ENCODE results near the gene ALDH1A1. TPM values are rescaled to one million over a fixed set of nuclear protein-coding genes. Genes with fewer than 3 reads are reported as not detected.

Gene ALDH1A1
- total RNA-seq, 5 donors from 2014 or later (not counting 1 experiment from before 2014, with no cell fraction given), result 0.47 to 1.3 (median 0.95) TPM

DNA sequence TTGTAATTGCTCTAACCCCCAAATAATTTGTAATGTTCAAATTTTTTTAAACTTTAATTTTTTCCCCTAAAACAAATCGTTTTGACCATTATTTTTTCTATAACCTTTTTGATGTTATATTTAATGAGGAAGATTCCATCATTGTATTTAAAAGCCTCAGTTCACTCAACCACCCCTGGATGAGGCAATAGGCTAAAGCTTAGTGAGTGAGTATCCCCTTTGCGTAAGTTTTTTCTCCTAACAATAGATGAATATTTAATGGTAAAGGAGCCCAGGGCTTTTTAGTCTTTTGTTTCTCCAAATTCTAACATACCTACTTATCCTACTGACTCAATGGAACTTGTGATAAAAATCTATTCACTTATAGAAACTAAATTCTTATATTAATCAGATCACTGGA lies 38.1 kb downstream of the ALDH1A1 start:
- ChIA-PET POLR2A (no interaction called here), CTCF (no interaction called here)
- Histone ChIP-seq H3K9me3 (no peaks in the 10 kb centered on the region), H3K27ac (ENCODE audit: low read length) (no peak overlapping the region), H3K4me3 (ENCODE audit: control insufficient read depth in 1 of 2, extremely low read depth in 1 of 2, low read length in 1 of 2) (no peak overlapping the region), H3K4me1 (ENCODE audit: control insufficient read depth in 1 of 2, extremely low read depth in 1 of 2, insufficient read depth in 2 of 2, low read length in 2 of 2) (no peaks in the 10 kb centered on the region), H3K27me3 (replicated peaks in 1 of 2; ENCODE audit: control insufficient read depth in 2 of 2, extremely low read depth in 1 of 2, insufficient read depth in 2 of 2, low read length in 1 of 2) (no peaks in the 10 kb centered on the region), H3K36me3 (ENCODE audit: control insufficient read depth in 2 of 2, extremely low read depth in 1 of 2, insufficient read depth in 1 of 2, low read length in 1 of 2) (no peaks in the 10 kb centered on the region)
- Mint-ChIP-seq H3K4me1 (no peaks in the 10 kb centered on the region), H3K4me3 (no peak overlapping the region), H3K9me3 (no peaks in the 10 kb centered on the region), H3K36me3 (no peaks in the 10 kb centered on the region), H3K27ac (no peak overlapping the region), H3K27me3 (peaks cover 0 to 3% of the 10 kb centered on the region in 2 donors)
- no CpG with 5 or more reads among the region's 2 CpGs for WGBS (ENCODE audit: insufficient coverage)
- ATAC-seq (replicated peaks in 1 of 4) (no peak), DNase-seq (no peak)

DNA sequence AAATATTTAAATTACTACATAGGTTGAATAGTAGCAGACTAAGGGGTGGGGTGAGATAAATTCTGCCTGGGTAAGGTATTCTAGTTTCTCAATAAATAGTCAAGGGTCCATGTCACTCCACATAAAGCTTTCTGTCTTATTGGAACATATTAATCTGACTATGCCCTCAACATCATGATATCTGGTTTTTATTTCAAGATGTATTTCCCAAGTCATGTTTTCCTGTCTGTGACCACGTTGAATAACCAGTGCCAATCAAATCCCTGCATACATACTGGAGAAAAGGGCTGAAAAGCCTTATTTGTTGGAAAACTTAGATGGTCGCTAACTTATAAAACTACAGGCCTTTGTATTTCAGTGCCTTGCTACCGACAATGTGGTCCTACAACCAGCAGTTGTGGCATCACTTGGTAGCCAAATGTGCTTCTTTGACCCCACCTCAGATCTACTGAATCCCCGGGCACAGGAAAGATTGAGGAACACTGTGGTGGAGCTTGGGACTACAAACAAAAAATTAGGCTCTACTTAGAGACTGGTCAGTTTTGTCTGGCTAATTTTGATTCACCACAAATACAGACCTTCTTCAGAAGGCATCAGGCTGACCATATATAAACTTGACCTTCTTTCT lies 39.4 kb downstream of the ALDH1A1 start:
- Histone ChIP-seq H3K27me3 (replicated peaks in 1 of 2; ENCODE audit: control insufficient read depth in 2 of 2, extremely low read depth in 1 of 2, insufficient read depth in 2 of 2, low read length in 1 of 2) (no peaks in the 10 kb centered on the region), H3K27ac (ENCODE audit: low read length) (no peak overlapping the region), H3K4me3 (ENCODE audit: control insufficient read depth in 1 of 2, extremely low read depth in 1 of 2, low read length in 1 of 2) (no peak overlapping the region), H3K9me3 (no peaks in the 10 kb centered on the region), H3K36me3 (ENCODE audit: control insufficient read depth in 2 of 2, extremely low read depth in 1 of 2, insufficient read depth in 1 of 2, low read length in 1 of 2) (no peaks in the 10 kb centered on the region), H3K4me1 (ENCODE audit: control insufficient read depth in 1 of 2, extremely low read depth in 1 of 2, insufficient read depth in 2 of 2, low read length in 2 of 2) (no peaks in the 10 kb centered on the region)
- DNase-seq, result no peak
- Mint-ChIP-seq H3K4me1 (no peaks in the 10 kb centered on the region), H3K9me3 (no peaks in the 10 kb centered on the region), H3K4me3 (no peak overlapping the region), H3K36me3 (no peaks in the 10 kb centered on the region), H3K27ac (no peak overlapping the region), H3K27me3 (peaks cover 0 to 2% of the 10 kb centered on the region in 2 donors)
- 96% methylated on average over 3 of the region's 4 CpGs for WGBS (ENCODE audit: insufficient coverage)
- ATAC-seq (replicated peaks in 1 of 4), result no peak
- CTCF ChIA-PET, result interaction anchor here in 1 of 2 donors (0.6 kb wide), 1 partner anchor 1042 kb away, joined by 3 read pairs; no protein-coding TSS in a partner anchor
- POLR2A ChIA-PET, result no interaction called here

DNA sequence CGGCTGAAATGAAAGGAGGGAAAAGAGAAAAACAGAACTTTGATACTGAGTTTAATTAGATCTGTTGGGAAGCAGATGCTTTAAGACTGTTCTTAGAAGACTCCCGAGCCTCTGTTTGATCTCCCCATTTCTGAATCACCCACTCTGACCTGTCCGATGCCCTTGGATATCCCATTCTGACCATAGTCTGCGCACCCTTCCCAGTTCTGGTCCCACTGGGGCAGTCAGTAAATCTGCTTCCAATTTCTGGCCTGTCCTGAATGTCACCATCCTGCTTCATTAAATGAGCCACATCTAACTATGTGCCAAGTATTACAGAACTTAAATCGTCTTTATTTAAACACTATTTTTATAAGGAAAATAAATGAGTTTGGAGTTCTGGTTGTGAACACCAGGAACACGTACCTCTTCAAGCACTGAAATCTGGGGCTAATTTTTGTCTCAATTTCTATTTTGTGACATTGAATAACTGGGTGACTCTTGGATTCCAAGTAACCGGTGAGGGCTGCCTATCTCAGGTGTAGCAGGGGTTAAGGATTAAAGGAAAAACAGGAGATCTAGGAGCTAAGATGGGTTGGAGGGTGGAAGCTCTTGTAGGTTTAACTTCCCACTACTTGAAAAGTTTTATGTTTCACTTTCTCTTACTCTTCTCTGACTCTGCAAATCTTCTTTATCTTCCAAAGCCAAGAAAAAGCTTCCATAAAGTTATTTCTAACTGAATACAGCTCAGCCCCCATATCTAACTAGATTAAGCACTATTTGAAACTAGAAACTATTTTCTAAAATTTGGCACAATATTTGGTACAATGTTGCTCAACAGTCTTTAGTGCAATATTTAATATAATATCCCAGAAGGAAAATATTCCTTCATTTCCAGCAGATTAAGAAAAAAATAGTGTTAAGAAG lies 40.1 kb downstream of the ALDH1A1 start:
- Mint-ChIP-seq H3K4me1 (no peaks in the 10 kb centered on the region), H3K36me3 (no peaks in the 10 kb centered on the region), H3K4me3 (no peak overlapping the region), H3K27me3 (peaks cover 0 to 3% of the 10 kb centered on the region in 2 donors), H3K9me3 (no peaks in the 10 kb centered on the region), H3K27ac (no peak overlapping the region)
- no peak overlapping the region for H3K4me3 ChIP-seq (ENCODE audit: control insufficient read depth in 1 of 2, extremely low read depth in 1 of 2, low read length in 1 of 2)
- H3K27me3 ChIP-seq (replicated peaks in 1 of 2; ENCODE audit: control insufficient read depth in 2 of 2, extremely low read depth in 1 of 2, insufficient read depth in 2 of 2, low read length in 1 of 2), result no peaks in the 10 kb centered on the region
- no peaks in the 10 kb centered on the region for H3K36me3 ChIP-seq (ENCODE audit: control insufficient read depth in 2 of 2, extremely low read depth in 1 of 2, insufficient read depth in 1 of 2, low read length in 1 of 2)
- H3K9me3 ChIP-seq, result no peaks in the 10 kb centered on the region
- H3K27ac ChIP-seq (ENCODE audit: low read length), result no peak overlapping the region
- CTCF ChIA-PET, result interaction anchor here in 1 of 2 donors (0.6 kb wide), 1 partner anchor 1043 kb away, joined by 3 read pairs; no protein-coding TSS in a partner anchor
- ATAC-seq (replicated peaks in 1 of 4), result no peak
- POLR2A ChIA-PET, result no interaction called here
- no peak for DNase-seq
- 89% methylated on average over 2 of the region's 7 CpGs for WGBS (ENCODE audit: insufficient coverage)
- H3K4me1 ChIP-seq (ENCODE audit: control insufficient read depth in 1 of 2, extremely low read depth in 1 of 2, insufficient read depth in 2 of 2, low read length in 2 of 2), result no peaks in the 10 kb centered on the region

DNA sequence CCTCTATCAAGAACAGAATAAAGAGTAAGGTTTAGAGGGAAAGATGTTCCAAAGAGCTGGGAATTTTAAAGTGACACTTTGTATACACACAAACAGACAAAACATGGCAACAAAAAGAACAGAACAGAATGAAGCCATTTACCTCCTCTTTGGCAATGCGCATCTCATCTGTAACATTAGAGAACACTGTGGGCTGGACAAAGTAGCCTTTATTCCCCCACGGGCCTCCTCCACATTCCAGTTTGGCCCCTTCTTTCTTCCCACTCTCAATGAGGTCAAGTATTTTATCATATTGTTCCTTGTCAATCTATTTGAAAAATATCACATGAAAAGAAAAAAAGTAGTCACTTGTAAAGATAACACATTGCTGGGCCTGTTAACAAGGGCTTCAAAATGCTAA lies 41.0 kb downstream of the ALDH1A1 start:
- no peaks in the 10 kb centered on the region for H3K9me3 Mint-ChIP-seq
- WGBS (ENCODE audit: insufficient coverage), result 100% methylated on average over 1 of the region's 2 CpGs
- H3K4me3 Mint-ChIP-seq, result no peak overlapping the region
- ATAC-seq (replicated peaks in 1 of 4), result no peak
- ChIA-PET CTCF (no interaction called here), POLR2A (no interaction called here)
- no peaks in the 10 kb centered on the region for H3K36me3 Mint-ChIP-seq
- H3K4me1 Mint-ChIP-seq, result no peaks in the 10 kb centered on the region
- Histone ChIP-seq H3K9me3 (no peaks in the 10 kb centered on the region), H3K27me3 (replicated peaks in 1 of 2; ENCODE audit: control insufficient read depth in 2 of 2, extremely low read depth in 1 of 2, insufficient read depth in 2 of 2, low read length in 1 of 2) (no peaks in the 10 kb centered on the region), H3K4me3 (ENCODE audit: control insufficient read depth in 1 of 2, extremely low read depth in 1 of 2, low read length in 1 of 2) (no peak overlapping the region), H3K27ac (ENCODE audit: low read length) (no peak overlapping the region), H3K4me1 (ENCODE audit: control insufficient read depth in 1 of 2, extremely low read depth in 1 of 2, insufficient read depth in 2 of 2, low read length in 2 of 2) (no peaks in the 10 kb centered on the region), H3K36me3 (ENCODE audit: control insufficient read depth in 2 of 2, extremely low read depth in 1 of 2, insufficient read depth in 1 of 2, low read length in 1 of 2) (no peaks in the 10 kb centered on the region)
- no peak overlapping the region for H3K27ac Mint-ChIP-seq
- H3K27me3 Mint-ChIP-seq, result peaks cover 0 to 3% of the 10 kb centered on the region in 2 donors
- no peak for DNase-seq

DNA sequence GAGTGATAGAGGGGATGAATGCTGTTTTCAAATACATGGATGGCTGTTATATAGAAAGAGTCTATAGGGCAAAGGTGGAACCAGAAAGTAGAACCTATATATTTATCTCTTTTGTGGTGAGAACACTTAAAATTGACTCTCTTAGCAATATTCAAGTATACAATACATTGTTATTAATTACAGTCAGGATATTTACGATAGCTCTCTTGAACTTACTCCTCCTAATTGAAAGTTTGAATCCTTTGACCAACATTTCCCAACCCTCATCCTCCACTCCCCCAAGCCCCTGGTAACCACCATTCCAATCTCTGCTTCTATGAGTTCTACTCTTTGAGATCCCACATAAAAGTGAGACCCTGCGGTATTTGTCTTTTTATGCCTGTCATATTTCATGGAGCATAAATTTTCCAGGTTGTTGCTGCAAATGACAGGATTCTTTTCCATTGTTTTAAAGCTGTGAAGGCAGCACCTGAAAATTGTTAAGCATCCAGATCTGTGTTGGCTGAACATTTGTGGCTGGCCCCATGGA lies 41.5 kb downstream of the ALDH1A1 start:
- Mint-ChIP-seq H3K9me3 (no peaks in the 10 kb centered on the region), H3K36me3 (no peaks in the 10 kb centered on the region), H3K27me3 (peaks cover 0 to 3% of the 10 kb centered on the region in 2 donors), H3K4me3 (no peak overlapping the region), H3K4me1 (no peaks in the 10 kb centered on the region), H3K27ac (no peak overlapping the region)
- Histone ChIP-seq H3K4me1 (ENCODE audit: control insufficient read depth in 1 of 2, extremely low read depth in 1 of 2, insufficient read depth in 2 of 2, low read length in 2 of 2) (no peaks in the 10 kb centered on the region), H3K36me3 (ENCODE audit: control insufficient read depth in 2 of 2, extremely low read depth in 1 of 2, insufficient read depth in 1 of 2, low read length in 1 of 2) (no peaks in the 10 kb centered on the region), H3K9me3 (no peaks in the 10 kb centered on the region), H3K27ac (ENCODE audit: low read length) (no peak overlapping the region), H3K27me3 (replicated peaks in 1 of 2; ENCODE audit: control insufficient read depth in 2 of 2, extremely low read depth in 1 of 2, insufficient read depth in 2 of 2, low read length in 1 of 2) (no peaks in the 10 kb centered on the region), H3K4me3 (ENCODE audit: control insufficient read depth in 1 of 2, extremely low read depth in 1 of 2, low read length in 1 of 2) (no peak overlapping the region)
- ChIA-PET POLR2A (no interaction called here), CTCF (interaction anchor here (0.6 to 0.7 kb wide), 2 partner anchors 33 to 217 kb away, joined by 3 read pairs; no protein-coding TSS in a partner anchor)
- no peak for DNase-seq
- ATAC-seq (replicated peaks in 1 of 4), result no peak
- 100% methylated on average over 1 of the region's 2 CpGs for WGBS (ENCODE audit: insufficient coverage)

DNA sequence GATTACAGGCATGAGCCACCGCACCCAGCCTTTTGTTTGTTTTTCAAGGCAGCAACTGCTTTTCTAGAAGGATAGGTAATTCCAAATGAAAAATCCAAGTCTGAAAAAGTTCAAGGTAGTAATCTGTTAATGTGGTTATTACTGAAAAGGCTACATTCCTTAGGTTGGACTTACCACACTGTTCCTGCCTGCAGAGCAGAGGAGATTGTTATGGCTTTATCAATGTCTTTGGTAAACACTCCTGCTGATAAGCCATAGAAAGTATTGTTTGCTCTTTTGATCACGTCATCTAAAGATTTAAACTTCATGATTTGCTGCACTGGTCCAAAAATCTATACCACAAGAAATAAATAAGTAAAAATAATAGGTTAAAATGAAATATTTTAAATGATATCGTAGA lies 43.4 kb downstream of the ALDH1A1 start:
- CTCF ChIA-PET, result no interaction called here

More for the DNA sequence above, 43.4 kb downstream of the ALDH1A1 start:
- POLR2A ChIA-PET, result no interaction called here
- no peaks in the 10 kb centered on the region for H3K36me3 Mint-ChIP-seq
- no peaks in the 10 kb centered on the region for H3K9me3 ChIP-seq
- H3K9me3 Mint-ChIP-seq, result no peaks in the 10 kb centered on the region
- no peak for ATAC-seq (replicated peaks in 1 of 4)
- H3K27me3 Mint-ChIP-seq, result peaks cover 0 to 3% of the 10 kb centered on the region in 2 donors
- H3K36me3 ChIP-seq (ENCODE audit: control insufficient read depth in 2 of 2, extremely low read depth in 1 of 2, insufficient read depth in 1 of 2, low read length in 1 of 2), result no peaks in the 10 kb centered on the region
- no peak overlapping the region for H3K27ac ChIP-seq (ENCODE audit: low read length)
- H3K4me1 Mint-ChIP-seq, result no peaks in the 10 kb centered on the region
- H3K27me3 ChIP-seq (replicated peaks in 1 of 2; ENCODE audit: control insufficient read depth in 2 of 2, extremely low read depth in 1 of 2, insufficient read depth in 2 of 2, low read length in 1 of 2), result no peaks in the 10 kb centered on the region
- no peak overlapping the region for H3K27ac Mint-ChIP-seq
- DNase-seq, result no peak
- H3K4me1 ChIP-seq (ENCODE audit: control insufficient read depth in 1 of 2, extremely low read depth in 1 of 2, insufficient read depth in 2 of 2, low read length in 2 of 2), result no peaks in the 10 kb centered on the region
- WGBS (ENCODE audit: insufficient coverage), result no CpG with 5 or more reads among the region's 3 CpGs
- H3K4me3 ChIP-seq (ENCODE audit: control insufficient read depth in 1 of 2, extremely low read depth in 1 of 2, low read length in 1 of 2), result no peak overlapping the region
- no peak overlapping the region for H3K4me3 Mint-ChIP-seq

Data from T-cell (primary cell).